ENCODE results near the gene APBB1IP. TPM values are rescaled to one million over a fixed set of nuclear protein-coding genes. Genes with fewer than 3 reads are reported as not detected.
"Not testable (repeated sequence)": the region's sequence is repeated elsewhere in the genome, so short reads cannot be mapped to it uniquely, and the experiment has no call there.

Gene APBB1IP
- total RNA-seq, 1 experiment from 2014 or later: 34.7 TPM

- H3K27me3 ChIP-seq (ENCODE audit: low read length); H3K4me1 ChIP-seq (ENCODE audit: low read length); H3K36me3 ChIP-seq (ENCODE audit: insufficient read depth, low read length); H4K20me1 ChIP-seq (ENCODE audit: insufficient read depth, low read depth, low read length); H3K27ac ChIP-seq (ENCODE audit: low read length); H2AFZ ChIP-seq (ENCODE audit: low read length); H3K4me3 ChIP-seq (ENCODE audit: low read length); H3K79me2 ChIP-seq (ENCODE audit: low read length); H3K4me2 ChIP-seq (ENCODE audit: low read depth, low read length, poor library complexity, severe bottlenecking); H3K9me3 ChIP-seq (ENCODE audit: low read length); H3K9ac ChIP-seq (ENCODE audit: low read length); DNase-seq; H3K9me2 ChIP-seq (replicated peaks; ENCODE audit: insufficient read depth, low read length): not testable (repeated sequence)
Measured at GRCh38 chr10:26589813-26590212, 151.7 kb downstream of the APBB1IP start.

GRCh38 chr10:26593896-26594295 is 155.8 kb downstream of the APBB1IP start:
- no peaks in the 10 kb centered on the region for H3K9me2 ChIP-seq (replicated peaks; ENCODE audit: insufficient read depth, low read length)

GRCh38 chr10:26603283-26603682 is 165.1 kb downstream of the APBB1IP start:
- H3K27me3 ChIP-seq (ENCODE audit: low read length); H3K27ac ChIP-seq (ENCODE audit: low read length); H3K4me3 ChIP-seq (ENCODE audit: low read length); H3K9me2 ChIP-seq (replicated peaks; ENCODE audit: insufficient read depth, low read length); DNase-seq; H3K79me2 ChIP-seq (ENCODE audit: low read length); H3K9ac ChIP-seq (ENCODE audit: low read length); H3K4me2 ChIP-seq (ENCODE audit: low read depth, low read length, poor library complexity, severe bottlenecking); H3K9me3 ChIP-seq (ENCODE audit: low read length); H4K20me1 ChIP-seq (ENCODE audit: insufficient read depth, low read depth, low read length); H2AFZ ChIP-seq (ENCODE audit: low read length); H3K4me1 ChIP-seq (ENCODE audit: low read length); H3K36me3 ChIP-seq (ENCODE audit: insufficient read depth, low read length): not testable (repeated sequence)

More at GRCh38 chr10:26593896-26594295, 155.8 kb downstream of the APBB1IP start:
- no peak overlapping the region for H3K9ac ChIP-seq (ENCODE audit: low read length)
- no peak overlapping the region for H2AFZ ChIP-seq (ENCODE audit: low read length)
- H4K20me1 ChIP-seq (ENCODE audit: insufficient read depth, low read depth, low read length): no peaks in the 10 kb centered on the region
- no peak overlapping the region for H3K4me2 ChIP-seq (ENCODE audit: low read depth, low read length, poor library complexity, severe bottlenecking)
- no peaks in the 10 kb centered on the region for H3K27me3 ChIP-seq (ENCODE audit: low read length)
- H3K36me3 ChIP-seq (ENCODE audit: insufficient read depth, low read length): no peaks in the 10 kb centered on the region
- H3K79me2 ChIP-seq (ENCODE audit: low read length): no peaks in the 10 kb centered on the region
- H3K27ac ChIP-seq (ENCODE audit: low read length): no peak overlapping the region
- DNase-seq: no peak
- no peak overlapping the region for H3K4me3 ChIP-seq (ENCODE audit: low read length)
- no peaks in the 10 kb centered on the region for H3K9me3 ChIP-seq (ENCODE audit: low read length)
- no peaks in the 10 kb centered on the region for H3K4me1 ChIP-seq (ENCODE audit: low read length)

GRCh38 chr10:26604320-26605093 is 166.4 kb downstream of the APBB1IP start:
- not testable (repeated sequence) for H3K4me3 ChIP-seq (ENCODE audit: low read length); H3K9ac ChIP-seq (ENCODE audit: low read length); H3K36me3 ChIP-seq (ENCODE audit: insufficient read depth, low read length); H4K20me1 ChIP-seq (ENCODE audit: insufficient read depth, low read depth, low read length); DNase-seq; H2AFZ ChIP-seq (ENCODE audit: low read length); H3K9me2 ChIP-seq (replicated peaks; ENCODE audit: insufficient read depth, low read length); H3K27me3 ChIP-seq (ENCODE audit: low read length); H3K79me2 ChIP-seq (ENCODE audit: low read length); H3K4me1 ChIP-seq (ENCODE audit: low read length); H3K4me2 ChIP-seq (ENCODE audit: low read depth, low read length, poor library complexity, severe bottlenecking); H3K9me3 ChIP-seq (ENCODE audit: low read length); H3K27ac ChIP-seq (ENCODE audit: low read length)

GRCh38 chr10:26606389-26606877 is 168.3 kb downstream of the APBB1IP start:
- H2AFZ ChIP-seq (ENCODE audit: low read length); H3K4me2 ChIP-seq (ENCODE audit: low read depth, low read length, poor library complexity, severe bottlenecking); H3K9me2 ChIP-seq (replicated peaks; ENCODE audit: insufficient read depth, low read length); H3K9ac ChIP-seq (ENCODE audit: low read length); H3K9me3 ChIP-seq (ENCODE audit: low read length); H3K79me2 ChIP-seq (ENCODE audit: low read length); H4K20me1 ChIP-seq (ENCODE audit: insufficient read depth, low read depth, low read length); H3K4me3 ChIP-seq (ENCODE audit: low read length); H3K36me3 ChIP-seq (ENCODE audit: insufficient read depth, low read length); H3K27me3 ChIP-seq (ENCODE audit: low read length); H3K27ac ChIP-seq (ENCODE audit: low read length); H3K4me1 ChIP-seq (ENCODE audit: low read length): not testable (repeated sequence)
- peak; percentile 69 for DNase-seq

GRCh38 chr10:26612151-26612915 is 174.2 kb downstream of the APBB1IP start:
- Histone ChIP-seq H3K27ac (ENCODE audit: low read length) (no peak overlapping the region), H3K79me2 (ENCODE audit: low read length) (no peaks in the 10 kb centered on the region), H2AFZ (ENCODE audit: low read length) (no peak overlapping the region), H3K27me3 (ENCODE audit: low read length) (no peaks in the 10 kb centered on the region), H4K20me1 (ENCODE audit: insufficient read depth, low read depth, low read length) (no peaks in the 10 kb centered on the region), H3K4me3 (ENCODE audit: low read length) (no peak overlapping the region), H3K9ac (ENCODE audit: low read length) (no peak overlapping the region), H3K36me3 (ENCODE audit: insufficient read depth, low read length) (no peaks in the 10 kb centered on the region), H3K9me3 (ENCODE audit: low read length) (no peaks in the 10 kb centered on the region), H3K4me1 (ENCODE audit: low read length) (no peaks in the 10 kb centered on the region), H3K9me2 (replicated peaks; ENCODE audit: insufficient read depth, low read length) (no peaks in the 10 kb centered on the region), H3K4me2 (ENCODE audit: low read depth, low read length, poor library complexity, severe bottlenecking) (no peak overlapping the region)
- no peak for DNase-seq

Small RNA genes lying within 50 kb of the gene (small RNA-seq; reads per million reads assigned to genes)
- gene RNA5SP307: not detected

Other genes with a start within 250 kb of the APBB1IP start
- not detected in 2 replicates for gene GAD2, start 221.6 kb upstream of the APBB1IP start, total RNA-seq (2014; rRNA removed; shearing (Covaris generic); ENCODE audit: low replicate concordance)

Data from Karpas-422 (cell line).